Keratinocyte (primary cell): ENCODE measurements around the gene SPAG9. TPM values are rescaled to one million over a fixed set of nuclear protein-coding genes. Genes with fewer than 3 reads are reported as not detected.

Source experiments
- DNase-seq: peaks from one replicate; pipeline ENCODE4 v3.0.0-alpha.2; 2011; ENCODE audit warnings: low read depth, missing footprints, low spot score
- FAIRE-seq: peaks from 2 replicates; lab custom pipeline; 2011; peaks lifted over from hg19 to GRCh38; lab: Jason Lieb, UNC
- H2AFZ ChIP-seq: 2 replicates; pipeline ENCODE4 v1.6.0; 2012; ENCODE audit warnings: low read length, control low read depth, inconsistent platforms; ENCODE audit not compliant: control insufficient read depth
- H3K27ac ChIP-seq: 2 replicates; pipeline ENCODE4 v1.5.1; 2011; ENCODE audit warnings: low read length; ENCODE audit not compliant: control insufficient read depth, insufficient read depth
- H3K27me3 ChIP-seq: 3 replicates; pipeline ENCODE4 v1.6.0; 2011; ENCODE audit warnings: low read length; ENCODE audit not compliant: control insufficient read depth, insufficient read depth; ENCODE audit errors: extremely low read depth
- H3K36me3 ChIP-seq, 2 experiments: 2 replicates in 1 of 2; 3 replicates in 1 of 2; pipeline ENCODE4 v1.5.1; 2011; ENCODE audit warnings: low read length in 2 of 2, mild to moderate bottlenecking in 1 of 2; ENCODE audit not compliant: control insufficient read depth in 2 of 2, insufficient read depth in 2 of 2; ENCODE audit errors: extremely low read depth in 1 of 2
- H3K4me1 ChIP-seq: 3 replicates; pipeline ENCODE4 v1.5.1; 2011; ENCODE audit warnings: low read length; ENCODE audit not compliant: control insufficient read depth, insufficient read depth; ENCODE audit errors: extremely low read depth
- H3K4me2 ChIP-seq: 3 replicates; pipeline ENCODE4 v1.6.0; 2011; ENCODE audit warnings: low read depth, low read length; ENCODE audit not compliant: control insufficient read depth, insufficient read depth; ENCODE audit errors: extremely low read depth
- H3K4me3 ChIP-seq, 3 experiments: fragments of 200-600 bp in 1 of 3; sonication (generic) in 1 of 3; 2 replicates in 2 of 3; 3 replicates in 1 of 3; pipeline ENCODE4 v1.5.1; 2011 to 2016; ENCODE audit warnings: low read length in 3 of 3, mild to moderate bottlenecking in 3 of 3, control low read depth in 2 of 3, inconsistent platforms in 1 of 3, low read depth in 1 of 3, mixed read lengths in 1 of 3, mixed run types in 1 of 3, moderate library complexity in 1 of 3; ENCODE audit not compliant: control insufficient read depth in 2 of 3, insufficient read depth in 2 of 3; ENCODE audit errors: extremely low read depth in 1 of 3
- H3K79me2 ChIP-seq: 2 replicates; pipeline ENCODE4 v1.6.0; 2012; ENCODE audit warnings: low read length; ENCODE audit not compliant: control insufficient read depth, insufficient read depth
- H3K9ac ChIP-seq: 3 replicates; pipeline ENCODE4 v1.6.0; 2011; ENCODE audit warnings: low read length; ENCODE audit not compliant: control insufficient read depth, insufficient read depth; ENCODE audit errors: extremely low read depth
- H3K9me1 ChIP-seq: 3 replicates; pipeline ENCODE4 v1.6.0; 2011; ENCODE audit warnings: low read length; ENCODE audit not compliant: control insufficient read depth, insufficient read depth; ENCODE audit errors: extremely low read depth
- H3K9me3 ChIP-seq: 2 replicates; pipeline ENCODE4 v1.5.1; 2012; ENCODE audit warnings: low read depth, low read length; ENCODE audit not compliant: control insufficient read depth
- H4K20me1 ChIP-seq: 3 replicates; pipeline ENCODE4 v1.6.0; 2011; ENCODE audit warnings: low read length; ENCODE audit not compliant: control insufficient read depth, insufficient read depth; ENCODE audit errors: extremely low read depth
- CTCF ChIP-seq, 3 experiments: IDR thresholded peaks in 1 of 3; conservative IDR thresholded peaks in 1 of 3; optimal IDR thresholded peaks in 1 of 3; 2 replicates in 2 of 3; 3 replicates in 1 of 3; pipeline versions ENCODE3 to v1.5.1; 2011; ENCODE audit warnings: low read length in 3 of 3, mild to moderate bottlenecking in 3 of 3, moderate library complexity in 2 of 3, control low read depth in 1 of 3, inconsistent platforms in 1 of 3; ENCODE audit not compliant: insufficient read depth in 2 of 3; ENCODE audit errors: extremely low read depth in 1 of 3
- EZH2 ChIP-seq: IDR thresholded peaks from one replicate; pipeline ENCODE4 v1.6.1; 2012; ENCODE audit warnings: inconsistent platforms, mild to moderate bottlenecking, low read length, moderate library complexity
- dilution Hi-C: fragments of 300-500 bp; cut with MboI; formaldehyde crosslinking; loops from one replicate; pipeline ENCODE4 v1.7.0; 2020; ENCODE audit warnings: low sequenced_read_pairs; ENCODE audit not compliant: extremely low pct_ligation_motif_present
- polyA plus RNA-seq, 5 experiments: library from polyadenylated mRNA; depleted of rRNA in 3 of 5; stranded (reverse) in 3 of 5; stranded (forward) in 1 of 5; unstranded in 1 of 5; fragments of >200 nt; gene quantifications; 1 replicate in 1 of 5; 2 replicates in 3 of 5; 3 replicates in 1 of 5; pipeline versions ENCODE4 v1.2.1 to v1.2.3, GENCODE V29; 2011 to 2012; ENCODE audit warnings: missing spikeins in 2 of 5, low read depth in 1 of 5, low replicate concordance in 1 of 5

Gene SPAG9
- polyA plus RNA-seq, 1 donor (not counting 4 experiments of a cell fraction or from before 2014, with no cell fraction given) = 43.1 TPM

DNA sequence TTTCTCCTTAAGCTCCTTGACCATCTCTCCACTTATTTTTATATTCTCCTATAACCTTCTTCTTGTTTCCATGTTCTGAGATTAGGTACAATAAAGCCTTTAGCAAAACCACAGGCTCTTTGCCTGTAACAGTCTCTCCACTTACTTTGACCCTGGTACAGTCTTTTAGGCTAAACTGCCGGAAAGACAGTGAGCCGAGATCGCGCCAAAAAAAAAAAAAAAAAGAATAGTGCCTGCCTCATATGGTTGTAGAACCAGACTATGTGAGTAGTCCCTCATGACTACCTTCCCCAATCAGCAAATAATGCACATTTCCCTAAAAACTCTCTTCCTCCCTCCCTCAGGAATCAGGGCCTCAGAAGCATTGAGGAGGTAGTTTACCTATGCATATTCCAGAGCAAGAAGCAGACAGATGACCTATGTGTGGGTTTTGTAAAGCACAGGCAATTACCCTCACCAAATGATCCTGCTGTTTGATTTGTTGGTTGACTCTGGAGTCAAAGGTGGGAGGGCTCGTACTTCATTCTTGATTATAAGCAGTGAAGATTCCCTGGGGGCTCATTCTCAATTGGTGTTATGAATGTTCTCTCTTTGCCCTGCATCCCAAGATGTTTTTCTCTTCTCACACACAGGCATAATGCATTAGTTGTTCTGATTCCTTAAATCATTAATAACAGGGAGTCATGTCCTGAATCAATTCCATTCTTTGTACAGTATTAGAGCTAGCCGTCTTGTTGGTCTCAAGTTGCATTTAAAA lies 23.8 kb upstream of the SPAG9 start:
- no peak for FAIRE-seq
- Histone ChIP-seq H3K27ac (no peak overlapping the region), H4K20me1 (no peaks in the 10 kb centered on the region), H3K79me2 (no peaks in the 10 kb centered on the region), H3K4me1 (peaks cover 2% of the 10 kb centered on the region), H3K36me3 (no peaks in the 10 kb centered on the region), H3K9me1 (no peaks in the 10 kb centered on the region), H2AFZ (no peak overlapping the region), H3K9ac (no peak overlapping the region), H3K9me3 (no peaks in the 10 kb centered on the region), H3K4me3 (no peak overlapping the region), H3K27me3 (no peaks in the 10 kb centered on the region), H3K4me2 (no peak overlapping the region)
- DNase-seq = no peak
- TF ChIP-seq CTCF (optimal IDR thresholded peaks at IDR 0.05 in 1 of 3, IDR thresholded peaks at IDR 0.05 in 1 of 3, conservative IDR thresholded peaks at IDR 0.05 in 1 of 3; ENCODE audit: extremely low read depth in 1 of 3, insufficient read depth in 2 of 3, low read length in 3 of 3) (no peak), EZH2 (no peak)
- dilution Hi-C loops = no loop called here

DNA sequence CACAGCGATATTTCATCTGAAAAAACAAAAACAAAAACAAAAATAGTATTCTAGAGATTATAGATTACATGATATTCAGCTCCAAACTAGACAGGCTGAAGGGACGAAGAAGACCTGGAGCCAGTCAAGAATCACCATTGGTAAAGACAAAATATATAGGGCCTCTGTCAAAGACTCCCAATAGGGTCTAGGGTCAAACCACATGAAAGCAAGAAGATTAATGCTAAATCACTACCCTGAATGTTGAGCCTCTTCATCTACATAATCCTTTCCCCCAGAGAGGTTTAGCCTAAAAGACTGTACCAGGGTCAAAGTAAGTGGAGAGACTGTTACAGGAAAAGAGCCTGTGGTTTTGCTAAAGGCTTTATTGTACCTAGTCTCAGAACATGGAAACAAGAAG lies 21.9 kb upstream of the SPAG9 start:
- Histone ChIP-seq H3K79me2 (no peaks in the 10 kb centered on the region), H3K4me2 (no peak overlapping the region), H3K4me3 (no peak overlapping the region), H3K9ac (no peak overlapping the region), H2AFZ (no peak overlapping the region), H3K4me1 (peaks cover 2% of the 10 kb centered on the region), H3K9me1 (no peaks in the 10 kb centered on the region), H3K27me3 (no peaks in the 10 kb centered on the region), H3K27ac (no peak overlapping the region), H3K9me3 (no peaks in the 10 kb centered on the region), H3K36me3 (no peaks in the 10 kb centered on the region), H4K20me1 (no peaks in the 10 kb centered on the region)
- FAIRE-seq (no peak), DNase-seq (no peak)
- TF ChIP-seq CTCF (optimal IDR thresholded peaks at IDR 0.05 in 1 of 3, IDR thresholded peaks at IDR 0.05 in 1 of 3, conservative IDR thresholded peaks at IDR 0.05 in 1 of 3; ENCODE audit: extremely low read depth in 1 of 3, insufficient read depth in 2 of 3, low read length in 3 of 3) = no peak
- no peak for TF ChIP-seq EZH2
- dilution Hi-C loops = no loop called here
